Osteocyte (in vitro differentiated cells): ENCODE data around the gene DCST1. TPM values are rescaled to one million over a fixed set of nuclear protein-coding genes. Genes with fewer than 3 reads are reported as not detected.
A peak's percentile ranks its signal among the peaks of the same experiment; 100 is the strongest.
"Not testable (repeated sequence)": the region's sequence is repeated elsewhere in the genome, so short reads cannot be mapped to it uniquely, and the experiment has no call there.

Experiments
- DNase-seq: peaks from one replicate; pipeline ENCODE4 v3.0.0; 2021; ENCODE audit warnings: mixed read lengths; ENCODE audit not compliant: unreplicated experiment; ENCODE audit errors: extremely low spot score
- H3K27ac Mint-ChIP-seq: one replicate; pipeline ENCODE4 v1.8.0; 2021; ENCODE audit warnings: mild to moderate bottlenecking, mixed read lengths; ENCODE audit not compliant: unreplicated experiment
- H3K27me3 Mint-ChIP-seq: one replicate; pipeline ENCODE4 v1.8.0; 2021; ENCODE audit warnings: mixed read lengths; ENCODE audit not compliant: unreplicated experiment
- H3K36me3 Mint-ChIP-seq: one replicate; pipeline ENCODE4 v1.8.0; 2021; ENCODE audit warnings: mixed read lengths; ENCODE audit not compliant: unreplicated experiment
- H3K4me1 Mint-ChIP-seq: one replicate; pipeline ENCODE4 v1.8.0; 2021; ENCODE audit warnings: mixed read lengths; ENCODE audit not compliant: unreplicated experiment
- H3K4me3 Mint-ChIP-seq: one replicate; pipeline ENCODE4 v1.8.0; 2021; ENCODE audit warnings: mild to moderate bottlenecking, moderate library complexity, mixed read lengths; ENCODE audit not compliant: unreplicated experiment
- H3K9me3 Mint-ChIP-seq: one replicate; pipeline ENCODE4 v1.8.0; 2021; ENCODE audit warnings: mixed read lengths; ENCODE audit not compliant: unreplicated experiment
- total RNA-seq: library from RNA; stranded (reverse); gene quantifications from 2 replicates; pipeline ENCODE4 v1.2.1, GENCODE V29; 2021
- TF ChIP-seq, protein P1 (sequence below): fragments of 200-600 bp; sonication (generic); IDR thresholded peaks from 2 replicates; pipeline ENCODE4 v1.5.0; 2021; ENCODE audit warnings: antibody characterized with exemption, mild to moderate bottlenecking, moderate library complexity

DCST1 gene
- total RNA-seq, 1 donor from 2014 or later, result not detected

DNA sequence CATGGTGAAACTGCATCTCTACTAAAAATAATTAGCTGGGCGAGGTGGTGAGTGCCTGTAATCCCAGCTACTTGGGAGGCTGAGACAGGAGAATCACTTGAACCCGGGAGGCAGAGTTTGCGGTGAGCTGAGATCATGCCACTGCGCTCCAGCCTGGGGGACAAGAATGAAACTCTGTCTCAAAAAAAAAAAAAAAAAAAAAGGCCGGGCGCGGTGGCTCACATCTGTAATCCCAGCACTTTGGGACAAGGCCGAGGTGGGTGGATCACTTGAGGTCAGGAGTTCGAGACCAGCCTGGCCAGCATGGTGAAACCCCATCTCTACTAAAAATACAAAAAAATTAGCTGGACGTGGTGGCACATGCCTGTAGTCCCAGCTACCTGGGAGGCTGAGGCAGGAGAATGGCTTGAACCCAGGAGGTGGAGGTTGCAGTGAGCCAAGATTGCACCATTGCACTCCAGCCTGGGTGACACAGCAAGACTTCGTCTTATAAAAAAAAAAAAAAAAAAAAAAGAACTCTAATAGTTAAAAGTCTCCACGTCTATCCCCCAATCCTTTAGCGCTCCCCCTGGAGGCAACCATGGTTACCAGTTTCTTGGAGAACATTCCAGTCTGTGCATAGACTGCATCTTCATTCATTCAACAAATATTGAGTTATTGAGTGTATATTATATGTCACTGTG, 38.2 kb upstream of the DCST1 start:
- peak overlapping the region; percentile 18 for H3K27ac Mint-ChIP-seq
- not testable (repeated sequence) for DNase-seq, H3K27me3 Mint-ChIP-seq, H3K4me3 Mint-ChIP-seq, H3K36me3 Mint-ChIP-seq, H3K9me3 Mint-ChIP-seq
- TF ChIP-seq, protein P1, sequence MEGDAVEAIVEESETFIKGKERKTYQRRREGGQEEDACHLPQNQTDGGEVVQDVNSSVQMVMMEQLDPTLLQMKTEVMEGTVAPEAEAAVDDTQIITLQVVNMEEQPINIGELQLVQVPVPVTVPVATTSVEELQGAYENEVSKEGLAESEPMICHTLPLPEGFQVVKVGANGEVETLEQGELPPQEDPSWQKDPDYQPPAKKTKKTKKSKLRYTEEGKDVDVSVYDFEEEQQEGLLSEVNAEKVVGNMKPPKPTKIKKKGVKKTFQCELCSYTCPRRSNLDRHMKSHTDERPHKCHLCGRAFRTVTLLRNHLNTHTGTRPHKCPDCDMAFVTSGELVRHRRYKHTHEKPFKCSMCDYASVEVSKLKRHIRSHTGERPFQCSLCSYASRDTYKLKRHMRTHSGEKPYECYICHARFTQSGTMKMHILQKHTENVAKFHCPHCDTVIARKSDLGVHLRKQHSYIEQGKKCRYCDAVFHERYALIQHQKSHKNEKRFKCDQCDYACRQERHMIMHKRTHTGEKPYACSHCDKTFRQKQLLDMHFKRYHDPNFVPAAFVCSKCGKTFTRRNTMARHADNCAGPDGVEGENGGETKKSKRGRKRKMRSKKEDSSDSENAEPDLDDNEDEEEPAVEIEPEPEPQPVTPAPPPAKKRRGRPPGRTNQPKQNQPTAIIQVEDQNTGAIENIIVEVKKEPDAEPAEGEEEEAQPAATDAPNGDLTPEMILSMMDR, result peak; percentile 58
- peaks cover 22% of the 10 kb centered on the region for H3K4me1 Mint-ChIP-seq

DNA sequence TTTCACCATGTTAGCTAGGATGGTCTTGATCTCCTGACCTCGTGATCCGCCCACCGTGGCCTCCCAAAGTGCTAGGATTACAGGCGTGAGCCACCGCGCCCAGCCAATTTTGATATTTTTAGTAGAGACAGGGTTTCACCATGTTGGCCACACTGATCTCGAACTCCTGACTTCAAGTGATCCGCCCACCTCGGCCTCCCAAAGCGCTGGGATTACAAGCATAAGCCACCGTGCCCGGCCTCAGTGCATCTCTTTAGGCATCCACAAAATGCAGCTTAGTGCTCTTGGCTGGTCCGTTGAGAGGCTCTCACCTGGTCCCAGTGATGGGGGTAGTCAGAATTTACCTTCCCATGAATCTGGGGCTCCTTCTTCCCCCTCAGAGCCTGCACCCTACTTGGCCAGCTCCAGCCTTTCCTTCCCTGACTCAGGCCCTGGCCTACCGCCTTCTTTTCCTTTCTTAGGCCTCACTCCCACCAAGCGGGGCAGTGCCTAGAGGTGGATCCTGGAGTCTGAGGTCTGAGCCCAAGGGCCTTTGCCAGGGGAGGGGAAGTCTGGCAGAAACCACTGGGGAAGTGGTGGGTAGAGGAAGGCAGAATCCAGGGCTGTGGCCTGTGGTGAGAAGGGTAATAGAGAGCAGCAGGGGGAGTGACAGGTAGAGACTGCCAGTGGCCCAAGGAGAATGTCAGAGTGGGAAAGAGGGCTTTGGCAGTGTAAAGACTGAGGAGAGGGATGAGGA, 36.5 kb upstream of the DCST1 start:
- no peaks in the 10 kb centered on the region for H3K36me3 Mint-ChIP-seq

DNA sequence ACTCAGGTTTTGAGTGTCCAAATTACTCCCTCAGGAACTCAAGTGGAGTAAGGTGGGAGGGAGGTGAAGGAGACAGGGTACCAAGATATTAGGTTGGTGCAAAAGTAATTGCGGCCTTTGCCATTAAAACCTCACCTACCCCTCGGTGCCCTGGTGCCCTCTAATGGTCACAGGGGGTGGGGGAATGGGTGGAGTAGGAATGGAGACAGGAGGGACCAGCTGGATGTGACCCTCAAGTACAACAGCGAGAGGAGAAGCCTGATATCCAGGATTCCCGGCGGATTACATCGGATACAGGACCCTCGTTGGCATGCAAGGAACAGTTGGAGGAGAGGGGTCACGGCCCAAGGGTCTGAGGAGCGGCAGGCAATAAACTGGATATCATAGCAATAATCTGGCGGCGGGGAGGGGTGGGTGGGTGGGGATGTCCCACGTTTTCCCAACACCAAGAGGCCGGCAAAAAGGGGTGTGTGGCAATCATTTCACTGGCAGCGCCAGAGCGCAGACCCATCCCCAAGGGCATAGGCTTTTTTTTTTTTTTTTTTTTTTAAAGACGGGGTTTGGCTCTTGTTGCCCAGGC, 35.3 kb upstream of the DCST1 start:
- no peak overlapping the region for H3K27ac Mint-ChIP-seq
- TF ChIP-seq, protein P1, result no peak
- H3K4me1 Mint-ChIP-seq, result peaks cover 17% of the 10 kb centered on the region
- no peaks in the 10 kb centered on the region for H3K36me3 Mint-ChIP-seq
- no peaks in the 10 kb centered on the region for H3K9me3 Mint-ChIP-seq
- no peak overlapping the region for H3K4me3 Mint-ChIP-seq
- no peak for DNase-seq
- H3K27me3 Mint-ChIP-seq, result no peaks in the 10 kb centered on the region

More for the DNA sequence above, 36.5 kb upstream of the DCST1 start:
- TF ChIP-seq, protein P1, result no peak
- Mint-ChIP-seq H3K9me3 (no peaks in the 10 kb centered on the region), H3K4me3 (no peak overlapping the region), H3K4me1 (peaks cover 22% of the 10 kb centered on the region), H3K27ac (no peak overlapping the region), H3K27me3 (no peaks in the 10 kb centered on the region)
- no peak for DNase-seq

DNA sequence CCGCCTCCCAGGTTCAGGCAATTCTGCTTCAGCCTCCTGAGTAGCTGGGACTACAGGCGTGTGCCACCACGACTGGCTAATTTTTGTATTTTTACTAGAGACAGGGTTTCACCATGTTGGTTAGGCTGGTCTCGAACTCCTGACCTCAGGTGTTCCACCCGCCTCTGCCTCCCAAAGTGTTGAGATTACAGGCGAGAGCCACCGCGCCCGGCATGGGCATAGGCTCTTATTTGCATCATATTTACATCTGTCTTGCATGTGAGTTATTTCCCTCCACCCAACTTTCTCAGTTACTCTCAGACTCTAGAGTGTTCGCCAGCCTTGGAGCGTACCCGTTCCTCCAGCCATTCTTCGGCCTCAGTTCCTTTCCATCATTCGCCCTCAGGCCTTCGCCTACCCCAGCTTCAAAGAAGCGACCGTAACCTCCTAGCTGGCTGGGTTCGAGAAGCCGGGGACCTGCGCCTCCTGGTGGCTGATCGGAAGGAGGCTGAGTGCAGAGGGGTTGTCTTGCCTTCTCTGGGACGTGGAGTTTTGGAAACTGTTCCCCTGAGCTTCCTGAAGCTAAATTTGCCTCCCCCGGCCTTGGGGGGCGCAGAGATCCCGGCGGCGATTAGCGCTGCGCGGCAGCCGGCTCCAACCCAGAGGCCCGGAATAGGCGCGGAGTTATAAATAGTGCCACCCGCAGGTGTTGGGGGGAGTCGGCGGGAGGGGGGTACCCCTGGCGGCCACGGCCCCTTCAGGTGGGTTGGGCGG, 34.6 kb upstream of the DCST1 start:
- no peaks in the 10 kb centered on the region for H3K27me3 Mint-ChIP-seq
- peak overlapping the region; percentile 94 for H3K4me3 Mint-ChIP-seq
- H3K36me3 Mint-ChIP-seq, result no peaks in the 10 kb centered on the region
- H3K27ac Mint-ChIP-seq, result peak overlapping the region; percentile 71
- DNase-seq, result no peak
- no peaks in the 10 kb centered on the region for H3K9me3 Mint-ChIP-seq
- peaks cover 19% of the 10 kb centered on the region for H3K4me1 Mint-ChIP-seq
- TF ChIP-seq, protein P1, result peak; percentile 85
